ENCODE data around the gene KIF2A. TPM values are rescaled to one million over a fixed set of nuclear protein-coding genes. Genes with fewer than 3 reads are reported as not detected.

KIF2A gene
- total and polyA plus RNA-seq, 2 donors (not counting 3 experiments of a cell fraction or from before 2014, with no cell fraction given): 17.1 to 65.1 TPM

DNA sequence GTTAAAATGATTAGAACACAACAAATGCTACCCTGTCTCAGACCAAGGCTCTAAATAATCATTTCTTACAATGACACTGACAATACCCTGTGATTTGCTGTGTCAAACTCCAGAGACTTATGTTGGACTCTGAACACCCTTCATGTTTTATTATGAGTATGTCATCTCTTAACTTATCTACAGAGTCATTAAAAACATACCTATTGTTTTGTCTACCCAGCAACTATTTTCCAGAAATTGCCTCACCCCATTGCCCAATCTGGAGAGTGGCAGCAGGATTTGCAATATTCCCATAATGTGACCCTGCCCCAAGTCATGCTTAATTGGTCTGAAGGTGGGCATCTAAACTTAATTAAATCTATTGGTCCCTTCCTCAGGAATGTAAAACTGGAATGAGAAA lies 23.0 kb upstream of the KIF2A start:
- POLR2A ChIA-PET: no interaction called here

More for the DNA sequence above, 23.0 kb upstream of the KIF2A start:
- intact Hi-C loops (cut with micrococcal nuclease): no loop called here
- CTCF ChIA-PET: no interaction called here
- no peaks in the 10 kb centered on the region for H3K9me3 ChIP-seq (replicated peaks; ENCODE audit: control insufficient read depth, insufficient read depth, low read length)
- H3K27ac ChIP-seq (ENCODE audit: insufficient read depth, low read depth, low read length): no peak overlapping the region
- H3K9ac ChIP-seq (replicated peaks; ENCODE audit: extremely low read depth, insufficient read depth, low read length): no peak overlapping the region
- no peak overlapping the region for H3K4me2 ChIP-seq (ENCODE audit: insufficient read depth, low read length)
- H3K4me3 ChIP-seq (replicated peaks in 1 of 3; ENCODE audit: insufficient read depth in 1 of 3, low read depth in 1 of 3, low read length in 3 of 3): no peak overlapping the region
- no peaks in the 10 kb centered on the region for H3K79me2 ChIP-seq (ENCODE audit: control insufficient read depth, insufficient read depth, low read length)
- no TSS peak for BruUV-seq (replicated peaks)
- H2AFZ ChIP-seq (ENCODE audit: low read depth, low read length): no peak overlapping the region
- FAIRE-seq: no peak
- DNase-seq (ENCODE audit: low read depth, low spot score): no peak
- no peaks in the 10 kb centered on the region for H3K4me1 ChIP-seq (ENCODE audit: control insufficient read depth, extremely low read depth, insufficient read depth, low read length)
- H3K27me3 ChIP-seq (ENCODE audit: control insufficient read depth in 2 of 2, insufficient read depth in 2 of 2, low read length in 2 of 2): peaks cover 0 to 4% of the 10 kb centered on the region in 2 experiments
- dilution Hi-C loops (cut with MboI; ENCODE audit: extremely low pct_ligation_motif_present, low sequenced_read_pairs): no loop called here
- no peaks in the 10 kb centered on the region for H3K9me1 ChIP-seq (replicated peaks; ENCODE audit: control insufficient read depth, extremely low read depth, insufficient read depth, low read length)
- no peaks in the 10 kb centered on the region for H4K20me1 ChIP-seq (replicated peaks; ENCODE audit: control insufficient read depth, extremely low read depth, insufficient read depth, low read length)
- H3K36me3 ChIP-seq (ENCODE audit: control insufficient read depth in 2 of 2, extremely low read depth in 1 of 2, insufficient read depth in 2 of 2, low read length in 2 of 2): no peaks in the 10 kb centered on the region
- TF ChIP-seq MYC (IDR thresholded peaks at IDR 0.05; ENCODE audit: low read depth, low read length) (no peak), GATA2 (IDR thresholded peaks at IDR 0.05; ENCODE audit: insufficient read depth, insufficient read length, low read depth, low read length) (no peak), FOS (IDR thresholded peaks at IDR 0.05; ENCODE audit: borderline replicate concordance, insufficient read depth, low read length) (no peak), EZH2 (IDR thresholded peaks at IDR 0.05; ENCODE audit: borderline replicate concordance, low read depth, low read length, severe bottlenecking) (no peak), JUN (IDR thresholded peaks at IDR 0.05; ENCODE audit: borderline replicate concordance, insufficient read depth, insufficient read length, low read depth) (no peak), POLR2AphosphoS5 (IDR thresholded peaks at IDR 0.05; ENCODE audit: insufficient read depth, low read depth, low read length) (no peak), POLR2A (IDR thresholded peaks at IDR 0.05; ENCODE audit: low read depth, low read length) (no peak)
- TF ChIP-seq, protein P1, sequence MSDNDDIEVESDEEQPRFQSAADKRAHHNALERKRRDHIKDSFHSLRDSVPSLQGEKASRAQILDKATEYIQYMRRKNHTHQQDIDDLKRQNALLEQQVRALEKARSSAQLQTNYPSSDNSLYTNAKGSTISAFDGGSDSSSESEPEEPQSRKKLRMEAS (IDR thresholded peaks at IDR 0.05; ENCODE audit: insufficient read depth, insufficient read length): no peak
- TF ChIP-seq, protein P2, sequence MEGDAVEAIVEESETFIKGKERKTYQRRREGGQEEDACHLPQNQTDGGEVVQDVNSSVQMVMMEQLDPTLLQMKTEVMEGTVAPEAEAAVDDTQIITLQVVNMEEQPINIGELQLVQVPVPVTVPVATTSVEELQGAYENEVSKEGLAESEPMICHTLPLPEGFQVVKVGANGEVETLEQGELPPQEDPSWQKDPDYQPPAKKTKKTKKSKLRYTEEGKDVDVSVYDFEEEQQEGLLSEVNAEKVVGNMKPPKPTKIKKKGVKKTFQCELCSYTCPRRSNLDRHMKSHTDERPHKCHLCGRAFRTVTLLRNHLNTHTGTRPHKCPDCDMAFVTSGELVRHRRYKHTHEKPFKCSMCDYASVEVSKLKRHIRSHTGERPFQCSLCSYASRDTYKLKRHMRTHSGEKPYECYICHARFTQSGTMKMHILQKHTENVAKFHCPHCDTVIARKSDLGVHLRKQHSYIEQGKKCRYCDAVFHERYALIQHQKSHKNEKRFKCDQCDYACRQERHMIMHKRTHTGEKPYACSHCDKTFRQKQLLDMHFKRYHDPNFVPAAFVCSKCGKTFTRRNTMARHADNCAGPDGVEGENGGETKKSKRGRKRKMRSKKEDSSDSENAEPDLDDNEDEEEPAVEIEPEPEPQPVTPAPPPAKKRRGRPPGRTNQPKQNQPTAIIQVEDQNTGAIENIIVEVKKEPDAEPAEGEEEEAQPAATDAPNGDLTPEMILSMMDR (IDR thresholded peaks at IDR 0.05; ENCODE audit: extremely low read depth in 1 of 2, insufficient read depth in 1 of 2, low read depth in 1 of 2, low read length in 2 of 2): no peak

Measured in endothelial cell of umbilical vein (primary cell).